Testis (tissue), 3 donors: ENCODE measurements around the gene SRRM2. TPM values are rescaled to one million over a fixed set of nuclear protein-coding genes. Genes with fewer than 3 reads are reported as not detected.

ENCODE experiments used
- DNase-seq: peaks from one replicate; pipeline ENCODE4 v3.0.0-alpha.2; 2019
- H3K27ac ChIP-seq, 2 donors: fragments of 200-600 bp; sonication (generic); one replicate each; pipeline ENCODE4 v1.5.1; 2019
- H3K27me3 ChIP-seq: fragments of 200-600 bp; sonication (generic); one replicate; pipeline ENCODE4 v1.5.1; 2019
- H3K36me3 ChIP-seq: fragments of 200-600 bp; sonication (generic); one replicate; pipeline ENCODE4 v1.5.1; 2017; ENCODE audit warnings: low read depth; ENCODE audit errors: missing control alignments
- H3K4me1 ChIP-seq: fragments of 200-600 bp; sonication (generic); one replicate; pipeline ENCODE4 v1.5.1; 2019
- H3K4me3 ChIP-seq, 2 donors: fragments of 200-600 bp; sonication (generic); one replicate each; pipeline ENCODE4 v1.5.1; 2017 to 2019
- H3K9me3 ChIP-seq: fragments of 200-600 bp; sonication (generic); one replicate; pipeline ENCODE4 v1.5.1; 2017
- POLR2A ChIP-seq: fragments of 450-650 bp; IDR thresholded peaks from one replicate; pipeline ENCODE4 v1.6.1; 2017; ENCODE audit warnings: antibody characterized with exemption, mild to moderate bottlenecking, moderate library complexity
- WGBS, 2 donors: methylation state at CpG; one replicate each; pipeline ENCODE4 v1.1.5; 2018; 5-methylcytosine and 5-hydroxymethylcytosine counted together
- intact Hi-C: fragments of 100-400 bp; cut with DNase I; formaldehyde crosslinking; loops from one replicate; pipeline ENCODE4 v1.15.1; 2023; ENCODE audit warnings: low total_unique reads
- polyA plus RNA-seq: library from polyadenylated mRNA; stranded (reverse); fragments of 350-450 nt; fragmentation: Illumina TruSeq; extraction: RNeasy Lipid Tissue Mini Kit (QIAGEN cat#74804); gene quantifications from one replicate; pipeline ENCODE4 v1.2.3, GENCODE V29; 2014; ENCODE audit warnings: low read depth, low replicate concordance; ENCODE audit not compliant: insufficient read depth
- total RNA-seq, 2 donors: library from RNA; depleted of rRNA; stranded (reverse); fragments of >200 nt; gene quantifications; one replicate each; pipeline ENCODE4 v1.2.3, GENCODE V29; 2016
- TF ChIP-seq, protein P1 (sequence below), 3 experiments: fragments of 450-650 bp in 2 of 3; fragments of 200-600 bp in 1 of 3; sonication (generic) in 1 of 3; IDR thresholded peaks; one replicate each; pipeline ENCODE4 v1.5.1; 2016 to 2019; ENCODE audit warnings: antibody characterized with exemption in 3 of 3, mild to moderate bottlenecking in 2 of 3, moderate library complexity in 1 of 3

The SRRM2 gene
- total and polyA plus RNA-seq, 3 donors from 2014 or later: 446 to 738 (median 526) TPM

DNA sequence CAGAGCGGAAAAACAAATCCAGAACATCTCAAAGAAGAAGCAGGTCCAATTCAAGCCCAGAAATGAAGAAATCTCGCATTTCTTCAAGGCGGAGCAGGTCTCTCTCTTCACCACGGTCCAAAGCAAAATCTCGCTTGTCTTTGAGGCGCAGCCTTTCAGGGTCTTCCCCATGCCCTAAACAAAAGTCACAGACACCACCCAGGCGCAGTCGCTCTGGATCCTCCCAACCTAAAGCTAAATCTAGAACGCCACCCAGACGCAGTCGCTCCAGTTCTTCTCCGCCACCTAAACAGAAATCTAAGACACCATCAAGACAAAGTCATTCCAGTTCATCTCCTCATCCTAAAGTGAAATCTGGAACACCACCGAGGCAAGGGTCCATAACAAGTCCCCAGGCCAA lies 10.3 kb downstream of the SRRM2 start:
- no peaks in the 10 kb centered on the region for H3K9me3 ChIP-seq
- peaks cover 5% of the 10 kb centered on the region for H3K4me1 ChIP-seq
- no peak for TF ChIP-seq POLR2A
- TF ChIP-seq, protein P1, sequence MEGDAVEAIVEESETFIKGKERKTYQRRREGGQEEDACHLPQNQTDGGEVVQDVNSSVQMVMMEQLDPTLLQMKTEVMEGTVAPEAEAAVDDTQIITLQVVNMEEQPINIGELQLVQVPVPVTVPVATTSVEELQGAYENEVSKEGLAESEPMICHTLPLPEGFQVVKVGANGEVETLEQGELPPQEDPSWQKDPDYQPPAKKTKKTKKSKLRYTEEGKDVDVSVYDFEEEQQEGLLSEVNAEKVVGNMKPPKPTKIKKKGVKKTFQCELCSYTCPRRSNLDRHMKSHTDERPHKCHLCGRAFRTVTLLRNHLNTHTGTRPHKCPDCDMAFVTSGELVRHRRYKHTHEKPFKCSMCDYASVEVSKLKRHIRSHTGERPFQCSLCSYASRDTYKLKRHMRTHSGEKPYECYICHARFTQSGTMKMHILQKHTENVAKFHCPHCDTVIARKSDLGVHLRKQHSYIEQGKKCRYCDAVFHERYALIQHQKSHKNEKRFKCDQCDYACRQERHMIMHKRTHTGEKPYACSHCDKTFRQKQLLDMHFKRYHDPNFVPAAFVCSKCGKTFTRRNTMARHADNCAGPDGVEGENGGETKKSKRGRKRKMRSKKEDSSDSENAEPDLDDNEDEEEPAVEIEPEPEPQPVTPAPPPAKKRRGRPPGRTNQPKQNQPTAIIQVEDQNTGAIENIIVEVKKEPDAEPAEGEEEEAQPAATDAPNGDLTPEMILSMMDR (IDR thresholded peaks at IDR 0.05): no peak
- DNase-seq: no peak
- no peak overlapping the region for H3K4me3 ChIP-seq
- H3K36me3 ChIP-seq: peaks cover 3% of the 10 kb centered on the region
- H3K27ac ChIP-seq: no peak overlapping the region
- no peaks in the 10 kb centered on the region for H3K27me3 ChIP-seq
- WGBS, 2 donors: 97 to 98% methylated on average over 13 of the region's 13 CpGs
- intact Hi-C loops: no loop called here

DNA sequence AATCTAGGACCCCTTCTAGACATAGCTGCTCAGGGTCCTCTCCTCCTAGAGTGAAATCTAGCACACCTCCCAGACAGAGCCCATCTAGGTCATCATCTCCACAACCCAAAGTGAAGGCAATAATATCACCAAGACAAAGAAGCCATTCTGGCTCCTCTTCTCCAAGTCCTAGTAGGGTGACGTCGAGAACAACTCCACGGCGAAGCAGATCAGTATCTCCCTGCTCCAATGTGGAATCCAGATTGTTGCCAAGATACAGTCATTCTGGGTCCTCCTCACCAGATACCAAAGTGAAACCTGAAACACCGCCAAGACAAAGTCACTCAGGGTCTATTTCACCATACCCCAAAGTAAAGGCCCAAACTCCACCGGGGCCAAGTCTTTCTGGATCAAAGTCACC lies 10.7 kb downstream of the SRRM2 start:
- H3K36me3 ChIP-seq: peaks cover 3% of the 10 kb centered on the region
- 97% methylated on average over 6 of the region's 6 CpGs for WGBS, 2 donors

DNA sequence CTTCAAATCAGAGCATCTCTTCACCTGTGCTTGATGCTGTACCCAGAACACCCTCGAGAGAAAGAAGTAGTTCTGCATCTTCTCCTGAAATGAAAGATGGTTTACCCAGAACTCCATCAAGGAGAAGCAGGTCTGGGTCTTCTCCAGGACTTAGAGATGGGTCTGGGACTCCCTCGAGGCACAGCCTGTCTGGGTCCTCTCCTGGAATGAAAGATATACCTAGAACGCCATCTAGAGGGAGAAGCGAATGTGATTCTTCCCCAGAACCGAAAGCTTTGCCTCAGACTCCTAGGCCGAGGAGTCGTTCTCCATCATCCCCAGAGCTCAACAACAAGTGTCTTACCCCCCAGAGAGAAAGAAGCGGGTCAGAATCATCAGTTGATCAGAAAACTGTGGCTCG lies 12.3 kb downstream of the SRRM2 start:
- TF ChIP-seq POLR2A: no peak
- TF ChIP-seq, protein P1 (IDR thresholded peaks at IDR 0.05): no peak
- Histone ChIP-seq H3K36me3 (peaks cover 3% of the 10 kb centered on the region), H3K4me3 (no peak overlapping the region), H3K27me3 (no peaks in the 10 kb centered on the region), H3K27ac (no peak overlapping the region), H3K9me3 (no peaks in the 10 kb centered on the region), H3K4me1 (peaks cover 25% of the 10 kb centered on the region)
- intact Hi-C loops: no loop called here
- no peak for DNase-seq
- 95 to 96% methylated on average over 9 of the region's 9 CpGs for WGBS, 2 donors

More for the DNA sequence above, 10.7 kb downstream of the SRRM2 start:
- no peak for DNase-seq
- peaks cover 10% of the 10 kb centered on the region for H3K4me1 ChIP-seq
- no peaks in the 10 kb centered on the region for H3K27me3 ChIP-seq
- intact Hi-C loops: no loop called here
- H3K4me3 ChIP-seq: no peak overlapping the region
- H3K9me3 ChIP-seq: no peaks in the 10 kb centered on the region
- TF ChIP-seq, protein P1 (IDR thresholded peaks at IDR 0.05): no peak
- no peak for TF ChIP-seq POLR2A
- no peak overlapping the region for H3K27ac ChIP-seq

DNA sequence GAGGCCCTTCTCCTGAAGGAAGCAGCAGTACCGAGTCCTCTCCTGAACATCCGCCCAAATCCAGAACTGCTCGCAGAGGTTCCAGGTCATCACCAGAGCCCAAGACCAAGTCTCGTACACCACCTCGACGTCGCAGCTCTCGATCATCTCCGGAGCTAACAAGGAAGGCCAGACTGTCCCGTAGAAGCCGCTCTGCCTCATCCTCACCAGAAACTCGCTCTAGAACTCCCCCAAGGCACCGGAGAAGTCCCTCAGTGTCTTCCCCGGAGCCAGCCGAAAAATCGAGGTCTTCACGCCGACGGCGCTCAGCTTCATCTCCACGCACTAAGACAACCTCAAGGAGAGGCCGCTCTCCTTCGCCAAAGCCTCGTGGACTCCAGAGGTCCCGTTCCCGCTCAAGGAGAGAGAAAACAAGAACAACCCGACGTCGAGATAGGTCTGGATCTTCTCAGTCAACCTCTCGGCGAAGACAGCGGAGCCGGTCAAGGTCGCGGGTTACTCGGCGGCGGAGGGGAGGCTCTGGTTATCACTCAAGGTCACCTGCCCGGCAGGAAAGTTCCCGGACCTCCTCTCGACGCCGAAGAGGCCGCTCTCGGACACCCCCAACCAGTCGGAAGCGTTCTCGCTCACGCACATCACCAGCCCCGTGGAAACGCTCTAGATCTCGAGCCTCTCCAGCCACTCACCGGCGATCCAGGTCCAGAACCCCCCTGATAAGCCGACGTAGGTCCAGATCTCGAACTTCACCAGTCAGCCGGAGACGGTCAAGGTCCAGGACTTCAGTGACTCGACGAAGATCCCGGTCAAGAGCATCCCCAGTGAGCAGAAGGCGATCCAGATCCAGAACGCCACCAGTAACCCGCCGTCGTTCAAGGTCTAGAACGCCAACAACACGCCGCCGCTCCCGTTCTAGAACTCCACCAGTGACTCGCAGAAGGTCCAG lies 13.3 kb downstream of the SRRM2 start:
- H3K36me3 ChIP-seq: peaks cover 3% of the 10 kb centered on the region
- DNase-seq: no peak
- TF ChIP-seq, protein P1 (IDR thresholded peaks at IDR 0.05): no peak
- TF ChIP-seq POLR2A: no peak
- no peak overlapping the region for H3K4me3 ChIP-seq
- H3K9me3 ChIP-seq: no peaks in the 10 kb centered on the region
- intact Hi-C loops: no loop called here
- 97 to 98% methylated on average over 67 to 73 of the region's 73 CpGs for WGBS, 2 donors
- H3K4me1 ChIP-seq: peaks cover 35% of the 10 kb centered on the region
- no peak overlapping the region for H3K27ac ChIP-seq
- no peaks in the 10 kb centered on the region for H3K27me3 ChIP-seq
